ENCODE data around the gene BID.
"Not testable (repeated sequence)": the region's sequence is repeated elsewhere in the genome, so short reads cannot be mapped to it uniquely, and the experiment has no call there.

BID gene

DNA sequence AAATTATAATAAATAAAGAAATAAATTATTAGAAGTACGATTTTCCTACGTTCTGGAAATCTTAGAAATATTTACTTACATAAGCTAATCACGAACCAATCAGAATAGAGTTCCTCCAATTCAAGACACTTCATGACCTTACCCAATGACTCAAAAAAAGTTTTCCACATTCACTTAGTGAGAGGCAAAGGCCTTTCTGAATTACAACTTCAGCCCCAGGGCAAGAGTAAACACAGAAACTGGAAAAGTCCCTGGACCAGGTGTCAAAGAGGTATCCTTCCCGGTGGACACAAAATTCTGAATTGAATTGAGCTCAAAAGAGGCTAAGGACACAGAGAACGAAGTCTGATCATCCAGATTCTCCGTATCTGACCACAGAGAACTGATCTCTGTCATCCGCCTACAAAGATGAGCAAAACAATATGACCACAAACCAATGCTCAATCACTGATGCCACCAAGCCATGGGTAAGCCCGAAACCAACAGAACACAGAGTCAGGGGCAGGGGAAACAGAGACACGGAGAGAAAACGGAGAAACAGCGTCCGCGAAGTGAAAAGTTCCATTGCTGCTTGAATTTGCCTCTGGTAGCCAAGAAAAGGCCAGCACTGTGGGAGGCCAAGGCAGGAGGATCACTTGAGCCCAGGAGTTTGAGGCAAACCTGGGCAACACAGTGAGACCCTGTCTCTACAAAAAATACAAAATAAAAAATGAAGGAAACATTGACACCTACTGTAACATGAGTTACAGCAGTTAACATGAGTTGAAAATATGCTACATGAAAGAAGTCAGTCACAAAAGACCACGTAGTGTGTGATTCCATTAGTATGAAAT, 6.8 kb downstream of the BID start:
- DNase-seq = no peak

DNA sequence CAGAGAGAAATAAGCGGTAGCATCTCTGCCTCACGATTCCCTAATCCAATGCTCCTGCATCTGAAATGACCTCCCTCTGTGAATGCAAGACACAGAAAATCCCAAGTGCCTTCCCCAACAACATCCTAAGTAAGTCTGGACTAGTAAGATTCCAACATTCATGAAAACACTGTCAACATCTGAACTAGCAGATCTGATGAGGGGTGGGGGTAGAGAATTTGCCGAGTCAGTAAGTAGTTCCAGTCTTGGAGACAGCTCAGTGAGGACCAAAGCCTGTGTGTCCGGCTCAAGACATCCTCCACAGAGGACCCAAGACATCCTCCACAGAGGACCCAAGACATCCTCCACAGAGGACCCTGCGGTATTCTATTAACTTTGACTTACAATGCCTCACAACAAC, 9.4 kb downstream of the BID start:
- not testable (repeated sequence) for DNase-seq

DNA sequence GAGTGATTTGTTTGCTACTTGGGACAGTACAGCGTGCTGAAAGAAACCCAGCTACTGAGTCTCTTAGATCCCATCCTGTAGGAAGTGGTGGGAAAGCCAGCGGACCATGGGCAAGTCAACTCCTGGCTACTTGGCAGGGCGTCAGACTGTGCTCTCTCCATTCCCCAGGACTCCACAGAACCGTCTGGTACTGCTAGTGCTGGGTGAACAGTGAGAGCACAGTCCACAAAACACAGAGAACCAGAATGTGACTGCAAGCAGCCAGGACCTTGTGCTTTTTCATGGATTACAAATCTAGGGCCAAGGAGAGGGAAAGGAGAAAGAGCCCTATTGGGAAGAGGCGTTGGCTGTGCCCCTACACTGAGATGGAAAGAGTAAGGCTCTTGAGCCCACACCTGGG, 10.2 kb downstream of the BID start:
- no peak for DNase-seq

DNA sequence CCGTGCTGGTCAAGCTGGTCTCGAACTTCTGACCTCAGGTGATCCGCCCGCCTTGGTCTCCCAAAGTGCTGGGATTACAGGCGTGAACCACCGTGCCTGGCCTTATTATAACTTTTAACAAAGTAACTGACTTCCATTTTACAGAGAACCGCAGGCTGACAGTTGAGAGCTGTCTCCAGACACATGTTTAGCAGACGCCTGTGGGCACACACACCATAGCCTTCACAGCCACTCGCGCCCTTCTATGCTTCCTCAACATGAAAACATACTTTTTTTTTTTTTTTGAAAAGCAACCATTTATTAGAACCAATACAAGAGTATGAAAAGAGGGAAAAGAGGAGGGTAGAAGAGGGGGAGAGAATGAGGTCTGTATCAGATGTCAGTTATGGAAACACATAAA, 10.8 kb downstream of the BID start:
- not testable (repeated sequence) for DNase-seq

DNA sequence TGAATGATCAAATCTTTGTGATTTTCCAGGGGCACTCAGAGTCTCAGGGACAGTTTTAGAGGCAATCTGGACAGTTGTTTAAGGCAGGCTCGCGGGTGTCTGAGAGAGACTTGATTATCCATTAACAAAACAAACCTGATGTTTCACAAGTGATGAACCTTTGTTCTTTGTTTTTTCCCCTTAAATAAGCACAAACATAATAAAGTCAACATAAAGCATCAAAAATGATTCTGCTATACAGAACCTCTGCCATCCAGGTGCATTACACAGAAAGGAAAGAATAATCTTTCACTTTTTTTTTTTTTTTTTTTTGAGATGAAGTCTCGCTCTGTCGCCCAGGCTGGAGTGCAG, 13.2 kb downstream of the BID start:
- no peak for DNase-seq

DNA sequence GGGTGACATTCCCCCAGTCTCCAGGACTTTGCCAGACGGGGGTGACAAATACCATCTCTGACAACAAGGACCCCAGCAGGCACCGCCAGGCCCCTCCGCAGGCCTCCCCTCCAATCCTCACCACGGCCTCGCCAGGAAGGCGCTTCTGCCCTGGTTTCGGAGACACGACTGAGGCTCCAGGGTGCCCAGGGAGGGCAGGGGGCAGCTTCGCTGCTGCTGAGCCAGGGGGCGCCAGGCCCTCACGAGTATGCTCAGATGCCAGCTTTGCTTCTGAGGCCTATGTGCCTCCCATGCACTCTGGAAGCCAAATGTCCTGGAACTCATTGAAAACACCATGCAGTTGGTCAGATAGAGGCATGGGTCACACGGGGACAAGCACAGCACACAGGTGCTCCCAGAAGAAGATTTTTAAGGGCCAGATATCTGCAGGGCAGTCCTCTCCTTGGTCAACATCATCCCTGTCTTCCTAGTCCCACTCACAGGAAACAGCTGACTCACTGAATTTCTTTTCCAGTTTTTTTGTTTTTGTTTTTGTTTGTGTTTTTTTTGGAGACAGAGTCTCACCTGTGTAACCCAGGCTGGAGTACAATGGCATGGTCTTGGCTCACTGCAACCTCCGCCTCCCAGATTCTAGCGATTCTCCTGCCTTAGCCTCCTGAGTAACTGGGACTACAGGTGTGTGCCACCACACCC, 19.9 kb downstream of the BID start:
- no peak for DNase-seq

DNA sequence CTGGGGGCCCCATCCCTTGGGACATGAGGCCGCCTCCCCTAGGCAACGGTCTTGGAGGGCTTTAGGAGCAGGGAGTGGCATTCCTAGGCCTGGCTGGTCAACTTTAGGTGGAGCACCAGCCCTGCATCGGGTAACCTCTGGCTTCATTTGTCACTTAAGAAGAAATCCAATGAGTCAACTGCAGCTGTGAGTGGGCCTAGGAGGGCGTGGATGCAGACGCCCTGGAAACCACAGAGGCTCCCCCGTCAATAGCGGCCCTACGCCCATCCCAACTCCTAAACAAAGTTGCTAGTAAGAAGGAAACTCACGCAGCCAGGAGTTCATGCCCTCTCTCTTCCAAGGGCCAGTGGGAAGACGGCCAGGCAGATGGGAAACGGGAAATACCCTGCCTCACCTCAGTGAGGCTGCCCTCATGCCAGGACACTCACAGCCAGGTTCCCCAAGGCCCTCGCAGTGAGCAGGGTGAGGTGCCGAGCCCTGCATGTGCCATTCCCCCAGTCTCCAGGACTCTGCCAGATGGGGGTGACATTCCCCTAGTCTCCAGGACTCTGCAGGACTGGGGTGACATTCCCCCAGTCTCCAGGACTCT, 20.8 kb downstream of the BID start:
- no peak for DNase-seq

DNA sequence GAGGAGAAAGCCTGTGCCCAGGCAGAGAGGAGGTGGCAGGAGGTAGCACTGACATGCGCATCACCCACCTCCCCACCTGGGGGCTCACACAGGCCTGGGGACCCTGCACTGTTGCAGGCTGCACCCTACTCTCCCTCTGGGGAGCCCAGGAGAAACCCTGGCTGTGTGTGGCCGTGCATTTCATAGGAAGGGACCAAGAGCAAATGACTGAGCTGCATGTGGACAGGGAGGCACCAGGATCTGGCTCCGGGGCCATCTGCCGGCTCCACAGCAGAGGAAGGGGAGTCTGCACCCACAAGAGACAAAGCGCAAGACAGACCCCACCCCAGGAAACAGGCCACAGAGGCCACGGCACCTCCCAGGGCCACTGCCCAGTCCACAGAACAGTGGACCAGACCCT, 22.7 kb downstream of the BID start:
- no peak for DNase-seq

DNA sequence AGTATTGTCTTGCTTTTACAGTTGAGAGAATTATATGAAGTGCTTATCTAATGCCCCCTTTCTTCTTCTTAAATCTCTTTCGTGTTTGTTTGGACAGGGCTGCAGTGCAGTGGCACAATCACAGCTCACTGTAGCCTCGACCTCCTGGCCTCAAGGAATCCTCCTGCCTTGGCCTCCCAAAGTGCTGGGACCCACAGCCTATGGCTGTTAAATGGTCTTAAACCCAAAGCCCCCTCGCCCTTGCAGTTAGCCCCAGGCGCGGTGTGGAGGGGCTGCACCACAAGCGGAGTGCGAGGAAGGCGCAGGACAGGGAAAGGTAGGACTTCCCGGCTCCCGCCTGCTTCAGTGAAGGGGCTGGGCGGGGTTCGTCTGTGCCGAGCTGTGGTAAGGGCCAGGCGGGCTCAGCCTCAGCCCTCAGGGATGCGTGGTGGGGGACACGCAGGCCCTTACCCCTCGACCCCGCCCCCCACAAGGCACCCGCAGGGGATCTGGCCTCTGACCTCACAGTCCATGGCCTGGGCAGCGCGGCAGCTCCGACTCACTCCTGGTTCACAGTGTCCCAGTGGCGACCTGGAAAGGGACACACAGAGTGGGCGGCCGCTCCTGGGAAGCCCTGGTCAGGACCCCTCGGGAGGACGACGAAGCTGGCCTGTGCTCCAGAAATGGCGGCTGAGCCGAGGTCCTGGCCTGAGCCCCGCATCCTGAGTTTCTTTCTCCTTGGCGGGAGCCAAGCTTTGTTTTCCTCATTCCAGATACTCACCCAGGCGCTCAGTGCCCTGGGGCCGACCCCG, 24.5 kb downstream of the BID start:
- DNase-seq = no peak

DNA sequence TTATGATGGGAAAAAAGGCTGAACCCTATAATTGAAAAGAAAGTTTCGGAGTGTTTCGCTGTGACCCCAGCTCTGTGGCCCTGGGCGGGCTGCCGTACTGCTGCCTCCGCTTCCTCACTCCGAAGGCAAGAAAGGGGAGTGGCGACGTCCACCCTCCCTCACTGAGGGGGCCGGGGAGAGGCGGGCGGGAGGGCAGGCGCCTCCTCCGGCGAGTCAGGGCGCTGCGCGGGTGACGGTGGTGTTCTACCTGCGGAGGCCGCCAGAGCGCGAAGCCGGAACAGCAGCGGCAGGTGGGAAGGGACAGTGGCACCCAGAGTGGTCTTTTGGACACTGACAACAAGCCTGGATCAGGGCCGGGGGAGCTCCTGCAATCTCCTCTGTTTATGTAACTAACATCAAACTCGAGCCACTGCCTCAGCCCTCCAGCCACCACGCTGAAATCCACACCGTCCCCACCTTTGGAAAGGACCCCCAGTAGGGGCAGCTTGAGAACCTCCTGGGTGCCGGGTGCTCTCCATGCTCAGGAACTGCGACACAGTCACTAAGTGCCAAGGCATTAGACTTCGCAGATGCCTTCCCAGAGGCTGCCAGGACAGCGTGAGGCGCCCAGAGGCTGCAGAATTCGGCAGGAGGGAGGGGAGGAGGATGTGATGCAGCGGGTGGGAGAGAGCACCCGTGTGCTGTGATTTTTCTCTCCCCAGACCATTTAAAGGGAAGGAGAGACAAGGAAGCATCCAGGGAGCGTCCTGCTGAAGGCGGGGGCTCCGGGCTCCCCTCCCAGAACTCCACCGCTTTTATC, 25.5 kb downstream of the BID start:
- DNase-seq = no peak

DNA sequence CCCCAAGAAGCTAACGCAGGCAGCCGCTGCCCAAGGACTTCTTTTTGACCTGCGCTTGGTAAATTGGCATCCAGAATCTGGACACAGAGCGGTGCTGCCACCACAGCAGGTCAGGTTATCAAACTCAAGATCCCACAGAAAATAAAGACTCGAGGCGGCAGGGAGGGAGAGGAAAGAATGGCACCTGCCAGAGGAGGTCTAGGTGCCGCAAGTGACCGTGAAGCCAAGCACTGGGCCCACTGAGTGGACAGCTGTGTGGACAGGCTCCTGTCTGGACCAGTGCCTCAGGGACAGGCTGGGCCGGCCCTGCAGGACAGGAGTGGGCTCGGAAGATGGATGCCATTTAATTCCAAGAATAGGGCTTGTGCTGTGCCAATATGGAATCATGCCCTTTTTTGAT, 27.4 kb downstream of the BID start:
- DNase-seq = no peak

DNA sequence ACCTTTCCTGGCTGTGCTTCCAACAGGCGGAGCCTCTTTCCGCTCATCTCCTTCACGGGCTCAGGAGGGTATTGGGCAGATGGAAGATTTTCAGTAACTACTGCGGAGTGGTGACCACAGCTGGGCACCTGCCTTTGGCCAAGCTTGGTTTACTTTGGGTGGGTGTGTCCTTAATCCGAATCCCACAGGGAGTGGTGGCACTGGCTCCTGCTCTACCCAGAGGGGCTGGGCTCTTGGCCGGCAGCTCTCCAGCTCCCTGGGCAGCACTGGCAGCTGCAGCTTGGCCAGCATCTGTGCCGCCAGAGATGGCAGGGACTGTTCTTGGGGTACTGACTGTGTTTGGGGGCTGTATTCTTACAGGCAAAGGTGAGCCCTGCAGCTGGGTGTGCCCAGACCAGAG, 29.8 kb downstream of the BID start:
- DNase-seq = no peak

DNA sequence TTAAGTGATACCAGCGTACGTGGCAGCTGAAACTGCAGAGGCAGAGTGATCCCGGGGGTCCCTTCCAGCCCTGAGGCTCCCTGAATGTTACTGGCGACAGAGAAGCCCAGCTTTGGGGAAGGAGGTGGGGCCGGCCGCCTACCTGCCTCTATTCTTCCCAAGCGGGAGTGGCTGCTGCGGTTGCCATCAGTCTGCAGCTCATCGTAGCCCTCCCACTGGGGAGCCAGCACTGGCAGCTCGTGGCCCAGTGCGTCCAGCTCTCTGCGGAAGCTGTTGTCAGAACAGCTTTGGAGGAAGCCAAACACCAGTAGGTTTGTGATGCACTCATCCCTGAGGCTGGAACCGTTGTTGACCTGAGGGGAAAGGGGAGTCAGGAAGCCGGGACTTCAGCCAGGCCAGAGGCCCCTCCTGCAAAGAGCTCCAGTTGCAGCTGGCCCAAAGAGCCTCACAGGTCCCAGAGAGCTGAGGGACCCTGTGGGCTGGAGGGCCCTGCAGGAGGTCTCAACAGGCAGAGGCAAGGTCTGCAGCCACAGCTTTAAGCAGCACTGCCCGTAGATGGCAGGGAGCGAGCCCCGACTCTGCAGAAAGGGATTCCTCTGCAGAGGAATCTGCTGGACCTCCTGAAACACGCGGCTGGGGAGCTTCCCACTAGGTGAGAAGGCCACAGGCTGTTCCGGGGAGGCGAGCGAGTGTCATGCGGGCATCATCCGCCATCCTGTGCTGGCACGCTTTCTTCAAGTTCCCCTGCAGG, 30.4 kb downstream of the BID start:
- no peak for DNase-seq

DNA sequence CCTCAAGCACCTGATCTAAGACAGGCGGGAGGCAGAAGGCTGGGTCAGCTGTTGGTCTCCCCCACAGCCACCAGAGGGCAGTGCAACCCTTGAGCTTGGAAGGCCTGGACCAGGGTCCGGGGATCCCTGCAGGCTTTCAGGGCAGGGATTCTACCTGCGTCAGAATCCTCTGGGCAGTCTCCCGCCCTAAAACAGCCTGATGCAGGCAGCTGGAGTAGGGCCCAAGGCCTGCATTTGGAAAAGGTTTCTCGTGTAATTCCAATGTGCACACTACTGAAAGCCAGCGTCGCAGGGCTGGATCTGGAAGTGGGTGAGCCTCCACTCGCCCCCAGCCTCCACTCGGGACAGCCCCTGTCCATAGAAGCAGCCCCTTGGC, 31.8 kb downstream of the BID start:
- peak; percentile 59 for DNase-seq

DNA sequence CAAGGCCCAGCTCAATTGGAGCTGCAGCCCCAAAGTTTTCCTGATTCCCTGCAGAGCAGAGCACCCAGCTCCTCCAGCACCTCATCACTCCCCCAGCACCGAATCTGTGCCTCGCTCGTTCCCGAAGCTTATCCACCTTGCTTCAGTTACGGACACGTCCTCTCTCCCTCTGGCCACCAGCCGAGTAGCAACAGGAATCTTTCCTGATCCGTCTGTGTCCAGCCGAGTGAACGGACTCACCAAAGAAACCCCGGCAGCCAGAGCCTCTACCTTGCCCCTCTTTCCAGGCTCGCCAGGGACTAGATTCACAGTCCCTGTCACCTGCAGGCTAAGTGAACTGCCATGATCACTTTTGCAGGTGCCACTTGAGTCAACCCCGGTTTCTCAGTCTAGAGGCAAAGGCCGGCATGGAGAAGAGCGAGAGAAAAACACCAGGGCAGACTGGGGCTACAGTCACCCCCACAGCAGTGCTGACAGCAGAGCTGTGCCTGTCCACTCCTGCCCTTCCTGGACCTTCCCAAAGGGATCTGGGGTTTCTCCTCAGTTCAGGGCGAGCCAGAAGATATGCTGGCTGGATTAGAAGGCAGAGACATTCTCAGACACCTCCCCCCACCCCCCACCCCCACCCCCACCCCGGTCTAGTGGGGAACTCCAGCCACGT, 32.3 kb downstream of the BID start:
- DNase-seq = no peak

DNA sequence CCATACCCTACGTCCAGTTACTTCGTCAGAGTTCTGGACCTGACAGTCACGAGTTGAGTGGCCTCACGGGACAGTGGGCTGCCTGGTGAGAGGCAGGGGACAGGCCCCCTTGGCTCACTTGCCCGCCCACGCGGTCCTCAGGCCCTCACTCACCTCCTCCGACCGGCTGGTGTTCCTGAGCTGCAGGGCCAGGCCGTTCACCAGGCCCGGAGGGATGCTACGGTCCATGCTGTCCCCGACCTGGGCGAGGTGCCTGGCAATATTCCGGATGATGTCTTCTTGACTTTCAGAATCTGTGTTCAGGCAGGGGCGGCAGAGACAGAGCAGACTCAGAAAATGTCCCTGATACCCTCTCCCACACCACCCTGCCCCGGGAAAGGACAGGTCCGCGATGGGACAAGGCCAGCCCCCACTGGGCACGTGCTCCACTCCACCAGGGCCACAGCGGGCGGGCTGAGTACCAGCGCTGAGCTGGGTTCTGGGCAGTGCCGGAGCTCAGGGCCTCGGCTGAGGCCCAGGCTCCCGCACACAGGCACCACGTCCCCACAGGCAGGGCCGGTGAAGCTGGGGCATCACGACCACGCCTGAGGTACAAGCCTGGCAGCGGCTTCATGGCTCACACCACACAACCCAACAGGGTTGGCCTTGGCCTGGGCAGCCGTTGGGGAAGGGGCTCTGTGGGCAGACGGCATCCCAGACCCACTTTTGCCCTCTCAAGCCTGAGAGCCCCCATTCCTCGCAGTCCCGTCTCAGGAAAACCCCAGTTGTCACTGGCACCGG, 34.9 kb downstream of the BID start:
- no peak for DNase-seq

DNA sequence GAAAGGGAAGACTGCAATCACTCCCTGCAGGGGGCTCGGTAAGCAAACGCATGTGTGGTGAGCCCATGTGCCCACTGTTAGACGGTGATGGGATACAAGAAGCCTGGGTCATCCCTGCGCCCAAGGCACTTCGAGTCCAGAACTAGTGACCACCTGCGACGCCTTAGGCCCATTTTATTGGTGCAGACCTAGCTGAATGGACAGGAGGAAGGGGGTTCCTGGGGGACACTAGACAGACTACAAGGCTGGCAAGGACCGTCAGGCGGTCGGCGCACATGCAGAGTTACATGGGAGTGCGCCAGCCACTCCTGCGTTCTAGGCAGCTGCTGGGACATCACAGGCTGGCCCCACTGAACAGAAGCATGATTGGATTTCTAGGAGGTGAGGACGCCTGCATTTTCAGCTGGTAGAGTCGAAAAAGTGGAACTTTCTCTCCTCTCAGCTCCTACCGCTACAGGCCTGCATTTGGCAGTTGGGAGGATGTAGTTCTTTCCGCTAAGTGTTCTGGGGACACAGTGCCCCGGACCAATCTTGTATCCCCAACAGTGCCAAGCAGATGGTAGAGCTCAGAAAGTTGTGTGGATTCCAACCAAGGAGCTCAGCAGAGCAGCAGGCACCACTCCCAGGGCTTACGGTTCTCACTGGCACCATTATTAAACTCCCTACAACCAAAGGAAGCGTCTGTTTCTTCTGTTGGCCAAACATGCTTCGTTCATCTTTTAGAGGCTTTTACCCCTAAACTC, 35.7 kb downstream of the BID start:
- no peak for DNase-seq

DNA sequence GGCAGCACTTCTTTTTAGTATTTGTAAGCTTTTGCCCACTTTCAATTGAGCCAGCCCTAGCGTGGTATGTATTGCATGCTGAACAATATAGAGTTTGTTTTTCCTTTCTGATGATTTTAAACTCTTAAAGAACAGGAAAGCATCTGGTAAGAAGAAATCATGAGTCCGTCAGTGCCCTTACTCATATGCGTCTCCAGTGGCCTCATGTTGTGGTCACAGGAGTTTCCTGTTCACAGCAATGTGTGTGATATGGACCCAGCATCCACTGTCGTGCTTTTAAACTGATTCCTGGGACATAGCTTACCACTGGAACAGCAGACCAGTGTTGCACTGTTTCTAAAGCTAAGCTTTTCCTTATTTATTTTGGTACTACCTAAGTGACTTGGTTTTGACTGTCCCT, 40.1 kb downstream of the BID start:
- DNase-seq = peak; percentile 53

DNA sequence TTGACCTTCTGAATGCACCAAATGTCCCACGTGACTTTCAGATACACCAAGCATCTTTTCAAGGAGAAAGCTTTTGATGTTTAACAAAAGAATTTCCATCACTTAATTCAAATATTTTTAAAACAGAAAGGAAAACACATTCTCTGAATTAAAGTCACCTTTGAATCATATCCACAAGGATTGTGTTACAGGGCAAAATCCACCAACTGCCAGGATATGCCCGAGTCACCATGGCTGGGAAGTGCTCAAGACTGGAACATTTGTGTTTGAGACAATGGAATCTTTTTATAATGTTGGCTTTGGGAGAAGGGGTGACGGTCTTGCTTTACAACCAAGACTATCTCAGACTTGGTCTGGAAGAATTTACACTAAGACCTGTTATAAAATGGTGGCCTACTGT, 40.8 kb downstream of the BID start:
- peak; percentile 46 for DNase-seq

Data from fibroblast of skin of right biceps (primary cell).